ENCODE measurements around the gene TMSB10.
A peak's percentile ranks its signal among the peaks of the same experiment; 100 is the strongest.
"Not testable (repeated sequence)": the region's sequence is repeated elsewhere in the genome, so short reads cannot be mapped to it uniquely, and the experiment has no call there.

TMSB10 gene

DNA sequence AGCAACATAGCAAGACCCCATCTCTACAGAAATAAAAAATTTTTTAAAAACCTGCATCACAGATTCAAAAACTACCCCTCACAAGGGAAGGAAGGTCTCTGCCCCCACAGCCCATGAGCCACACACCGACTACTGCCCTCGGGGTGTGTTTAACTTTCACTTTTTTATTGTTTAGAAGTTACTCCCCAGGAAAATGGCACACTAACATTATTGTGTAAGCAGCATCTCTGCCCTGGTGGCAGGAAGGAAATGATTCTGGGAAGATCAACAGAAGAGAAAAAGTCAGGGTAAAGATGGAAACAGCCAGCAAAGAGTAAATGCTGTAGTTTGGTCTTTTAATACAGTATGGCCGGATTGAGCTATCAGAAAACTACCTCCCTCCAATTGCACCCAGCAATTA is 46.5 kb upstream of the TMSB10 start:
- ATAC-seq (ENCODE audit: low read depth) (no peak), DNase-seq (ENCODE audit: low spot score) (no peak)
- H3K36me3 ChIP-seq (ENCODE audit: low read depth), result no peaks in the 10 kb centered on the region
- no peak overlapping the region for H3K4me3 ChIP-seq (ENCODE audit: severe bottlenecking)
- H3K9me3 ChIP-seq (ENCODE audit: severe bottlenecking), result no peaks in the 10 kb centered on the region
- H3K27me3 ChIP-seq (ENCODE audit: insufficient read depth, poor library complexity, severe bottlenecking), result no peaks in the 10 kb centered on the region
- TF ChIP-seq, protein P1, sequence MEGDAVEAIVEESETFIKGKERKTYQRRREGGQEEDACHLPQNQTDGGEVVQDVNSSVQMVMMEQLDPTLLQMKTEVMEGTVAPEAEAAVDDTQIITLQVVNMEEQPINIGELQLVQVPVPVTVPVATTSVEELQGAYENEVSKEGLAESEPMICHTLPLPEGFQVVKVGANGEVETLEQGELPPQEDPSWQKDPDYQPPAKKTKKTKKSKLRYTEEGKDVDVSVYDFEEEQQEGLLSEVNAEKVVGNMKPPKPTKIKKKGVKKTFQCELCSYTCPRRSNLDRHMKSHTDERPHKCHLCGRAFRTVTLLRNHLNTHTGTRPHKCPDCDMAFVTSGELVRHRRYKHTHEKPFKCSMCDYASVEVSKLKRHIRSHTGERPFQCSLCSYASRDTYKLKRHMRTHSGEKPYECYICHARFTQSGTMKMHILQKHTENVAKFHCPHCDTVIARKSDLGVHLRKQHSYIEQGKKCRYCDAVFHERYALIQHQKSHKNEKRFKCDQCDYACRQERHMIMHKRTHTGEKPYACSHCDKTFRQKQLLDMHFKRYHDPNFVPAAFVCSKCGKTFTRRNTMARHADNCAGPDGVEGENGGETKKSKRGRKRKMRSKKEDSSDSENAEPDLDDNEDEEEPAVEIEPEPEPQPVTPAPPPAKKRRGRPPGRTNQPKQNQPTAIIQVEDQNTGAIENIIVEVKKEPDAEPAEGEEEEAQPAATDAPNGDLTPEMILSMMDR (IDR thresholded peaks at IDR 0.05; ENCODE audit: poor library complexity, severe bottlenecking), result no peak
- H3K27ac ChIP-seq (ENCODE audit: poor library complexity, severe bottlenecking), result no peak overlapping the region
- H3K4me1 ChIP-seq (ENCODE audit: insufficient read depth, poor library complexity, severe bottlenecking), result no peaks in the 10 kb centered on the region

DNA sequence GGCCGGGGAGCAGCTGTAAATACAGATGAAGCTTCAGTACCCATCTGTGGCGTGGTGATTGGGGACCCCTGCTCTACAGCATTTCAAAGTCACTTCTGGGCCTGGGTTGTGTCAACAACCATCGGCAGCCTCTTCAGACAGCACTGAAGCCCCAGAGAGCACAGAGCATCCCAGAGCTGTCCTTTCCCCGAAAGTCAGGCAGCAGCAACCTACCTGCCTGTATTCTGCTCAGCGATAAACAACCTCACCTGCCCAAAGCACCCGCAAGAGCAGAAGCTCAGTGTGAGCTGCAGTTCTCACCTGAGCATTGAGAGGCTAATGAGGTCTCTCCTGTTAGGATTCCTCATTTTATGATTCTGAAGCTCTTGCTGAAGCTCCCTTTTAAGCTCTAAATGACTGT is 43.9 kb upstream of the TMSB10 start:
- H3K27ac ChIP-seq (ENCODE audit: poor library complexity, severe bottlenecking), result no peak overlapping the region
- no peak for DNase-seq (ENCODE audit: low spot score)
- H3K4me3 ChIP-seq (ENCODE audit: severe bottlenecking), result no peak overlapping the region
- H3K27me3 ChIP-seq (ENCODE audit: insufficient read depth, poor library complexity, severe bottlenecking), result no peaks in the 10 kb centered on the region
- no peak for ATAC-seq (ENCODE audit: low read depth)
- H3K4me1 ChIP-seq (ENCODE audit: insufficient read depth, poor library complexity, severe bottlenecking), result no peaks in the 10 kb centered on the region
- no peaks in the 10 kb centered on the region for H3K36me3 ChIP-seq (ENCODE audit: low read depth)
- TF ChIP-seq, protein P1 (IDR thresholded peaks at IDR 0.05; ENCODE audit: poor library complexity, severe bottlenecking), result no peak
- no peaks in the 10 kb centered on the region for H3K9me3 ChIP-seq (ENCODE audit: severe bottlenecking)

DNA sequence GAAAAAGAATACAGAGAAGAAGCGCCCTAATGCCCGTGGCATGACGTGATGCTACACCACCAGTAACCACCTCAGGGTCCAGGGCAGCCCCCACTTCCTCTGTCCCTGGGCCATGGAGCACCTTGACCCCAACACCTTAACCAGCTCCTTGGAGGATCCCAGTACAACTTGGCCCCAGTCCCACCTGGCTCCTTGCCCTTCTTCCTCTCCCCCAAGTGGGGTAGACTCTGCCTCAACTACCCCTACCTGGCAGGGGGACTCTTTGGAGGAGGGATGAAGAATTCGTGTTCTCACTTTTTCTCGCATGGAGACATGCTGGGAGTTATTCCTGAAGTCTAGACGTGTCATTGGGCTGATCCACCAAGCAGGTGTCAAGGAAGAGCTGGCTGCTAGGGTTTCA is 43.5 kb upstream of the TMSB10 start:
- no peak for ATAC-seq (ENCODE audit: low read depth)

DNA sequence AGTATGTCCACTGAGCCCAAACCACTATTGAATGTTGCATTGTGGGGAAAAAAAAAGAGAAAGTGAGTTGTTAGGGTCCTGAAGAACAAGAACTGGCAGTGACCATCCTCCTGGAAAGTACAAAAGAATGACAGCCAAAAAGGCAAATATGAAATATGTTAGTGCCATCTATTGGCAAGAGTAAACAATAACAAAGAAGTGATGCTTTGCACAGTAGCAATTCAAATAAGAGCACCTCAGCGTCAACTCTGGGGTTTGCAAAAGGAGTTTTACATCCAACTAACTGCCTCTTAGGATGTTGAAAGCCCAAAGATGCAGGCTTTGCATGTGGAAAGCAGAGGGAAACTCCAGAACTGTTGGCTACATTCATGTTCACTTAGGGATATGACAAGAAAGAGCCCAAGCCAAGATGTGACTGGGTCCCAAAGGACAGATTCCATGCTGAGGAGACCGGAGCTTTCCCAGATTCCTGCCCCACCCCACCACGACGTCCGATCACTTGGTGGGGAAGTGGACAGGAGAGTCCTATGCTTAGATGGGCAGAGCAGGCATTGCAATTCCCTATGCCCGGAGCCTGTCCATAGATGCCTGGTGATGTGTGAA is 40.2 kb upstream of the TMSB10 start:
- DNase-seq (ENCODE audit: low spot score), result no peak
- ATAC-seq (ENCODE audit: low read depth), result no peak

More for the DNA sequence above, 43.5 kb upstream of the TMSB10 start:
- no peak for DNase-seq (ENCODE audit: low spot score)
- H3K27ac ChIP-seq (ENCODE audit: poor library complexity, severe bottlenecking), result no peak overlapping the region
- no peaks in the 10 kb centered on the region for H3K36me3 ChIP-seq (ENCODE audit: low read depth)
- no peaks in the 10 kb centered on the region for H3K4me1 ChIP-seq (ENCODE audit: insufficient read depth, poor library complexity, severe bottlenecking)
- no peaks in the 10 kb centered on the region for H3K27me3 ChIP-seq (ENCODE audit: insufficient read depth, poor library complexity, severe bottlenecking)
- H3K4me3 ChIP-seq (ENCODE audit: severe bottlenecking), result no peak overlapping the region
- H3K9me3 ChIP-seq (ENCODE audit: severe bottlenecking), result no peaks in the 10 kb centered on the region
- TF ChIP-seq, protein P1 (IDR thresholded peaks at IDR 0.05; ENCODE audit: poor library complexity, severe bottlenecking), result no peak

DNA sequence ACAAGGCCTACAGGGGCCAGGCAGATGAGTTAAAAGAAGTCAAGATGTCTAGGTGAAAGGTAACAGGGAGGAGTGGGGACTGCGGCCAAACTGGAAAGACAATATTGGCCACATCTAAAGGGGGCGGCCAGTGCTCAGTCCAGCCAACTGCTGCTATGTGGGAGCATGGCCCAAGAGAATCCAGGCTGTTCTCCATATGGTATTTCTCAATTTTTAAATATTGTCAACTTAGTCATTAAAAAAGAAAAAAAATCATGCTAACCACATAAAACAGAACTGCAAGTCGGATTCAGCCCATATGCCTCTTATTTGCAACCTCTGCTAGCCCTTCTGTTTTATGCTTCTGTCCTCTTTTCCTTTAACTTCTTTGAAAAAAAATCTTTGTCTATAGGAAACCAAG is 39.3 kb upstream of the TMSB10 start:
- no peak for DNase-seq (ENCODE audit: low spot score)
- Histone ChIP-seq H3K4me3 (ENCODE audit: severe bottlenecking) (no peak overlapping the region), H3K9me3 (ENCODE audit: severe bottlenecking) (no peaks in the 10 kb centered on the region), H3K27ac (ENCODE audit: poor library complexity, severe bottlenecking) (no peak overlapping the region), H3K36me3 (ENCODE audit: low read depth) (no peaks in the 10 kb centered on the region), H3K4me1 (ENCODE audit: insufficient read depth, poor library complexity, severe bottlenecking) (no peaks in the 10 kb centered on the region), H3K27me3 (ENCODE audit: insufficient read depth, poor library complexity, severe bottlenecking) (no peaks in the 10 kb centered on the region)
- ATAC-seq (ENCODE audit: low read depth), result no peak
- TF ChIP-seq, protein P1 (IDR thresholded peaks at IDR 0.05; ENCODE audit: poor library complexity, severe bottlenecking), result no peak

More for the DNA sequence above, 40.2 kb upstream of the TMSB10 start:
- TF ChIP-seq, protein P1 (IDR thresholded peaks at IDR 0.05; ENCODE audit: poor library complexity, severe bottlenecking), result peak; percentile 48
- Histone ChIP-seq H3K27me3 (ENCODE audit: insufficient read depth, poor library complexity, severe bottlenecking) (no peaks in the 10 kb centered on the region), H3K4me3 (ENCODE audit: severe bottlenecking) (no peak overlapping the region), H3K4me1 (ENCODE audit: insufficient read depth, poor library complexity, severe bottlenecking) (no peaks in the 10 kb centered on the region), H3K36me3 (ENCODE audit: low read depth) (no peaks in the 10 kb centered on the region), H3K9me3 (ENCODE audit: severe bottlenecking) (no peaks in the 10 kb centered on the region), H3K27ac (ENCODE audit: poor library complexity, severe bottlenecking) (no peak overlapping the region)

DNA sequence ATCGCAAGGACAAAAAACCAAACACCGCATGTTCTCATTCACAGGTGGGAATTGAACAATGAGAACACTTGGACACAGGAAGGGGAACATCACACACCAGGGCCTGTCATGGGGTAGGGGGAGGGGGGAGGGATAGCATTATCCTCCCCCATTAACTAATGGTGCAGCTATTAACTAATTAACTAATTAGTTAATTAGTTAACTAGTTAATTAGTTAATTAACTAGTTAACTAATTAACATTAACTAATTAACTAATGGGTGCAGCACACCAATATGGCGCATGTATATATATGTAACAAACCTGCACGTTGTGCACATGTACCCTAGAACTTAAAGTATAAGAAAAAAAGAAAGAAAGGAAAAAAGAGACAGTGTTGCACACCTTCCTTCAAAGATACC is 37.1 kb upstream of the TMSB10 start:
- not testable (repeated sequence) for H3K36me3 ChIP-seq (ENCODE audit: low read depth); H3K27ac ChIP-seq (ENCODE audit: poor library complexity, severe bottlenecking); ATAC-seq (ENCODE audit: low read depth); H3K9me3 ChIP-seq (ENCODE audit: severe bottlenecking); H3K27me3 ChIP-seq (ENCODE audit: insufficient read depth, poor library complexity, severe bottlenecking); DNase-seq (ENCODE audit: low spot score); H3K4me1 ChIP-seq (ENCODE audit: insufficient read depth, poor library complexity, severe bottlenecking); H3K4me3 ChIP-seq (ENCODE audit: severe bottlenecking)
